Coronary artery (tissue), 2 donors: Measurements from ENCODE around the gene MDGA2.

ENCODE experiments used
- DNase-seq: peaks from one replicate; pipeline ENCODE4 v3.0.0-alpha.2; 2017; ENCODE audit warnings: low spot score
- H3K27ac ChIP-seq, 2 donors: fragments of 200-600 bp; sonication (generic); one replicate each; pipeline ENCODE4 v1.5.1; 2016 to 2019
- H3K4me3 ChIP-seq: fragments of 200-600 bp; sonication (generic); 2 replicates; pipeline ENCODE4 v1.5.1; 2016; ENCODE audit warnings: mild to moderate bottlenecking, moderate library complexity
- TF ChIP-seq, protein P1 (sequence below): fragments of 200-600 bp; sonication (generic); IDR thresholded peaks from one replicate; pipeline ENCODE4 v1.5.1; 2019; ENCODE audit warnings: antibody characterized with exemption

The MDGA2 gene

DNA sequence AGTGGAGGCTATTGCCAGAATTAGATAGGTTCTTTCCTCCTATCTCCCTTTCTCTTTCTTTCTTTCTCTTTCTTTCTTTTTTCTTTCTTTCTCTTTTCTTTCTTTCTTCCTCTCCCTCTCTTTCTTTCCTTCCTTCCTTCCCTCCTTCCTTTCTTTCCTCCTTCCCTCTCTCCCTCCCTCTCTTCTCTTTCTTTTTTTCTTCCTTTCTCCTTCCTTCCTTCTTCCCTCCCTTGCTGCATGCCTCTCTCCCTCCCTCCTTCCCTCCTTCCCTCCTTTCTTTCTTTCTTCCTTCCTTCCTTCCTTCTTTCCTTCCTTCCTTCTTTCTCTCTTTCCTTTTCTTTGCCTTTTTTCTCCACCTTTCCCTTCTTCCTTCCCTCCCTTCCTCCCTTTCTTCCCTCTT lies 16.4 kb upstream of the MDGA2 start:
- no peak for DNase-seq
- H3K27ac ChIP-seq, result no peak overlapping the region
- TF ChIP-seq, protein P1, sequence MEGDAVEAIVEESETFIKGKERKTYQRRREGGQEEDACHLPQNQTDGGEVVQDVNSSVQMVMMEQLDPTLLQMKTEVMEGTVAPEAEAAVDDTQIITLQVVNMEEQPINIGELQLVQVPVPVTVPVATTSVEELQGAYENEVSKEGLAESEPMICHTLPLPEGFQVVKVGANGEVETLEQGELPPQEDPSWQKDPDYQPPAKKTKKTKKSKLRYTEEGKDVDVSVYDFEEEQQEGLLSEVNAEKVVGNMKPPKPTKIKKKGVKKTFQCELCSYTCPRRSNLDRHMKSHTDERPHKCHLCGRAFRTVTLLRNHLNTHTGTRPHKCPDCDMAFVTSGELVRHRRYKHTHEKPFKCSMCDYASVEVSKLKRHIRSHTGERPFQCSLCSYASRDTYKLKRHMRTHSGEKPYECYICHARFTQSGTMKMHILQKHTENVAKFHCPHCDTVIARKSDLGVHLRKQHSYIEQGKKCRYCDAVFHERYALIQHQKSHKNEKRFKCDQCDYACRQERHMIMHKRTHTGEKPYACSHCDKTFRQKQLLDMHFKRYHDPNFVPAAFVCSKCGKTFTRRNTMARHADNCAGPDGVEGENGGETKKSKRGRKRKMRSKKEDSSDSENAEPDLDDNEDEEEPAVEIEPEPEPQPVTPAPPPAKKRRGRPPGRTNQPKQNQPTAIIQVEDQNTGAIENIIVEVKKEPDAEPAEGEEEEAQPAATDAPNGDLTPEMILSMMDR, result no peak

DNA sequence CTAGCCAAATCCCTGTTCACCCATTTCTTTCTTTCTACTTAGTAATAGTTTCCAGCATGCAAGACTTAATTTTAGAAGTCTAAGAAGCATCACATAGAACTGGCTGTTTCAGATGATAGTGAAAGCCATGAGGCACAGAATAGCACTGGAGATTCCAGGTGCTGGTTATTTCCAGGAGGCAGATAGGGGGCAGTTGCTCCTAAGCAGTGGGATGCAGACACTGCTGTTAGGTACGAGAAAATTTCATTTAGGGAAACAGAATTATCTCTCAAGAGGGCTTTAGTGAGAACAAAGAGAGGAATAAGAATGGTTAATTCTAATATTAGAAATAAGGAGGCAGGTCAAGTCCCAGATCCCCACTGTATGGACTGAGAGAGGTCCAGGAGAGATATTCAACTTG lies 3.6 kb upstream of the MDGA2 start:
- no peak for DNase-seq
- Histone ChIP-seq H3K27ac (no peak overlapping the region), H3K4me3 (no peak overlapping the region)
- TF ChIP-seq, protein P1, result no peak

More for the DNA sequence above, 16.4 kb upstream of the MDGA2 start:
- H3K4me3 ChIP-seq, result no peak overlapping the region

DNA sequence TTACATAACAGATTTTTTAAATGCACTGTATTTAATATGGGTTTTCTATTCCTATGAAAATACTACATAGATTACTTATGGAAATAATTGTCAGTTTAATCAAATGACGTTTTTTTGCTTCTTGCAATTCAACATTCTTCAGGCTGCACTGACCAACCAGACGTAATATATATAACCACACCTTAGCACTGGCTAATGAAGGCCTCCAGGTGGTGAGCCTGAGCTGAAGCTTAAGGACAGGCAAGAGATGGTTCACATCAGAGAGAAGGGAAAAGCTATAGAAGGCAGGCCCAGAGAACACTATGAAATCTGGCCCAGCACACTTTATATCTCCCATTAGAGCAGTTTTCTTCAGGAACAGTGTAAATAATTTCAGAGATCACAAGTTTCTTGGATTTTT lies 2.8 kb upstream of the MDGA2 start:
- TF ChIP-seq, protein P1, result no peak
- Histone ChIP-seq H3K27ac (no peak overlapping the region), H3K4me3 (no peak overlapping the region)
- DNase-seq, result no peak

- Histone ChIP-seq H3K27ac (no peak overlapping the region), H3K4me3 (peak overlapping the region; percentile 67)
- DNase-seq, result no peak
- TF ChIP-seq, protein P1, result no peak
Measured at GRCh38 chr14:47676315-47676617, 861 bp upstream of the MDGA2 start.

DNA sequence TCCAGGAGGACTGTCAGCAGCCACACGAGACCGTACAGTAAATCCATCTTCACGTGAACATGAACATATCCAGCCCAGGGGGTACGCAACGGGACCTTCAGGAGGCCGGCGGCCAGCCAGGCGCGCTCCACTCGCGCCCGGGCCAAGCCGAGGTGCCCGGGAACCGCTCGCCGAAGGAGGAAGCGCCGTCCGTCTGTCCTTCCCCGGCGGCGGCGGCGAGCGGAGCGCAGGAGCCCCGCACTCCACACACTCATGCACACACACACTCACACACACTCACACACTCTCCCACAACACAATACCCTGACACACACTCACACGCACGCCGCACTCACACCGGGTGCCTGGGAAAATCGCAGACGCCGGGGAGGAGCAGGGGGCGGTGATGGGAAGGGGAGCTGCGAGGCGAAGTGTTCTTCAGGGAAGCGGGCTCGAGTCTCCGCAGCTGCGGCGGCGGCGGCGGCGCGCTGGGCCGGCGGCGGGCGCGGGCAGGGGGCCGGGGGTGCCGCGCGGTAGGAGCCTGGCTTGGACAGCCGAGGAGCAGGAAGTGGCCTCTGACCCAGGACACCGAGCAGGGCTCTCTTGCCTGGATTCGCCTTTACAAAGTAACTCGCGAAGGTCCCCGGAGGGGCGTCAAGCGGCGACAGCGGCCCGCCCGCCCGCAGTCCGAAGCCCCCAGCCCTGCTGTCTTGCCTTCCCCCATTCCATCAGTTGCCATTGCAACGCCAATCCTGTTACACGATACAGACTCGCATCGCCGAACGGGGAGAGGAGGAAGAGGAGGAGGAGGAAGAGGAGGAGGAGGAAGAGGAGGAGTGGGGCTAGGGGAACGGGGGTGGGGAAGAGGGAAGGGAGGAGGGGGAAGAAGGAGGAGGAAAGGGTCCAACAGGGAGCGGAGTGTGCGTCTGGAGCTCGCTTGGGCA lies 601 bp downstream of the MDGA2 start:
- Histone ChIP-seq H3K4me3 (peak overlapping the region; percentile 67), H3K27ac (no peak overlapping the region)
- DNase-seq, result no peak
- TF ChIP-seq, protein P1, result no peak

GRCh38 chr14:47674148-47674542 lies 1.3 kb downstream of the MDGA2 start:
- no peak for DNase-seq
- TF ChIP-seq, protein P1, result no peak
- Histone ChIP-seq H3K4me3 (peak overlapping the region; percentile 67), H3K27ac (no peak overlapping the region)
